ENCODE results near the gene MPG. TPM values are rescaled to one million over a fixed set of nuclear protein-coding genes. Genes with fewer than 3 reads are reported as not detected.
A peak's percentile ranks its signal among the peaks of the same experiment; 100 is the strongest.

MPG gene
- polyA plus RNA-seq, 1 donor from 2014 or later, result 70.9 TPM

DNA sequence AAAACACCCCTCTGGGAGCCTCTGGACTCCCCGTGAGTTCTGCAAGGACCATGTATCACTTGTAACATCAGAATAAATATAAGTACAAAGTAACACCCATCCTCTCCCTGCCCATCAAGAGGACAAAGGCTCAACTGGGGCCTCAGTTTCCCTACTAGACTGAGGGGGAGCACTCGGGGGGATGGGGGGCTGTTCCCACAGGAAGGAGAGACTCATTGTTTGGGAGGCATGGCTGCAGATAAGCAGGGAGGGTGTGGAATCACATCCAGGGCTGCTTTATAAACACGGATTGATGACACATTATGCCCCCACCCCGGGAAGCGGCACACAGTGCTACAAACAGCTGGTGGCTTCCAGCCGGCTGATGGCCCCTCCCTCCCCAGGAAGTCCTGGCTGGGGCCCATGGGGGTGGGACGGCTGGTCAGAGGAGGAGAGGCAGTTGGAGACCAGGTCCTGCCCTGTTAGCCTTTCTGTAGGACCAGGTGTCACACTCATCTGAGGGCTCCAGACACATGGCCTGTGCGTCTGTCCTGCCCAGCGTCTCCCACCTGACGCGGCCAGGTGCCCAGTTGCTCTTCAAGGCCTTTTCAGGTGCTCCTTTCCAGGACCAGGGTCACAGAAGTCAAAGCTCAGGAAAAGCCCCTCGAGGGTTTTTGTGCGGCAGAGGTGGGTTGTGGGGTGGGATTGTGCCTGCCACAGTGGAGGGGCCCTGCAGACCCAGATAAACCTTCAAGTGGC, 1.3 kb upstream of the MPG start:
- Histone ChIP-seq H3K36me3 (ENCODE audit: insufficient read depth, low read length) (no peaks in the 10 kb centered on the region), H3K9me3 (ENCODE audit: low read length) (no peaks in the 10 kb centered on the region), H3F3A (ENCODE audit: insufficient read depth, low read length, poor library complexity, severe bottlenecking) (no peaks in the 10 kb centered on the region), H3K79me2 (replicated peaks; ENCODE audit: insufficient read depth, low read length) (no peaks in the 10 kb centered on the region), H3K9ac (ENCODE audit: low read length) (peak overlapping the region; percentile 75), H2AFZ (ENCODE audit: low read depth, low read length) (no peak overlapping the region), H3K4me2 (ENCODE audit: low read length) (no peak overlapping the region), H3K9me2 (ENCODE audit: insufficient read depth, low read length) (no peaks in the 10 kb centered on the region), H3K27me3 (ENCODE audit: insufficient read depth, low read depth, low read length) (peaks cover 12% of the 10 kb centered on the region), H3K4me3 (ENCODE audit: low read length) (peak overlapping the region; percentile 89), H3K27ac (ENCODE audit: low read length) (no peak overlapping the region), H4K20me1 (ENCODE audit: insufficient read depth) (no peaks in the 10 kb centered on the region)
- TF ChIP-seq EP300 (conservative IDR thresholded peaks at IDR 0.05; ENCODE audit: poor library complexity, severe bottlenecking), result no peak
- no peak for TF ChIP-seq RAD21 (conservative IDR thresholded peaks at IDR 0.05)
- no peak for TF ChIP-seq MXI1 (conservative IDR thresholded peaks at IDR 0.05; ENCODE audit: poor library complexity, severe bottlenecking)
- no peak for TF ChIP-seq EZH2 (IDR thresholded peaks at IDR 0.05; ENCODE audit: borderline replicate concordance, insufficient read depth, low read length, poor library complexity, severe bottlenecking)
- TF ChIP-seq TAF1 (IDR thresholded peaks at IDR 0.05; ENCODE audit: low read depth), result no peak
- no peak for TF ChIP-seq POLR2AphosphoS5 (IDR thresholded peaks at IDR 0.05)

DNA sequence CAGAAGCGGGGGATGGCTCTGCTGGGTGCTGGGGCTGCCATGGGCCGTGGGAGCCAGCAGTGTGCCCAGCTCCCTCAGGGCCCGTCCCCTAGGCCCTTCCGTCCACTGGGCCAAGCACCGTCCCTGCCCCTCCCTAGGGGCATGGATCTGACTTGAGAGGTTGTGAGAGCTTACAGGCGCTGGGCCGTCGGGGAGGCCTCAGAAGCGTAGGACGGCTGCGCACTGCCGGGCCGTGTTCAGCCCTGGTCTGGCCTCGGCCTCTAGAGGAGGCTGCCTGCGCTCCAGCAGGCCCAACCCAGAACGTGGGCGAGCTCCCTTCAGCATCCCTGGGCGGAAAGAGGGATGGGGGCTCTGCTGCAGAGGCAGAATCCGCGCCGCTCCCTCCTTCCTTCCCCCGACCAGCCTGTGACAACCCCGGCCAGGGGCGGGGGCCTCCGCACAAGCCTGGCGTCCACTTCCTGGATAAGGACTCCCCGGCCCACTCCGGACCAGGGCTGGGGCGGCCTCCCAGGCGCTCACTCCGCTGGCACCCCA, 685 bp upstream of the MPG start:
- H3K9me2 ChIP-seq (ENCODE audit: insufficient read depth, low read length), result no peaks in the 10 kb centered on the region
- H2AFZ ChIP-seq (ENCODE audit: low read depth, low read length), result peak overlapping the region; percentile 76
- no peaks in the 10 kb centered on the region for H3K79me2 ChIP-seq (replicated peaks; ENCODE audit: insufficient read depth, low read length)
- H3F3A ChIP-seq (ENCODE audit: insufficient read depth, low read length, poor library complexity, severe bottlenecking), result no peaks in the 10 kb centered on the region
- peak overlapping the region; percentile 89 for H3K4me3 ChIP-seq (ENCODE audit: low read length)
- no peaks in the 10 kb centered on the region for H3K9me3 ChIP-seq (ENCODE audit: low read length)
- no peak overlapping the region for H3K27ac ChIP-seq (ENCODE audit: low read length)
- peaks cover 8% of the 10 kb centered on the region for H3K27me3 ChIP-seq (ENCODE audit: insufficient read depth, low read depth, low read length)
- peak overlapping the region; percentile 30 for H3K4me2 ChIP-seq (ENCODE audit: low read length)
- H4K20me1 ChIP-seq (ENCODE audit: insufficient read depth), result no peaks in the 10 kb centered on the region
- TF ChIP-seq EZH2 (IDR thresholded peaks at IDR 0.05; ENCODE audit: borderline replicate concordance, insufficient read depth, low read length, poor library complexity, severe bottlenecking) (no peak), EP300 (conservative IDR thresholded peaks at IDR 0.05; ENCODE audit: poor library complexity, severe bottlenecking) (no peak)
- no peaks in the 10 kb centered on the region for H3K36me3 ChIP-seq (ENCODE audit: insufficient read depth, low read length)
- H3K9ac ChIP-seq (ENCODE audit: low read length), result peak overlapping the region; percentile 75

DNA sequence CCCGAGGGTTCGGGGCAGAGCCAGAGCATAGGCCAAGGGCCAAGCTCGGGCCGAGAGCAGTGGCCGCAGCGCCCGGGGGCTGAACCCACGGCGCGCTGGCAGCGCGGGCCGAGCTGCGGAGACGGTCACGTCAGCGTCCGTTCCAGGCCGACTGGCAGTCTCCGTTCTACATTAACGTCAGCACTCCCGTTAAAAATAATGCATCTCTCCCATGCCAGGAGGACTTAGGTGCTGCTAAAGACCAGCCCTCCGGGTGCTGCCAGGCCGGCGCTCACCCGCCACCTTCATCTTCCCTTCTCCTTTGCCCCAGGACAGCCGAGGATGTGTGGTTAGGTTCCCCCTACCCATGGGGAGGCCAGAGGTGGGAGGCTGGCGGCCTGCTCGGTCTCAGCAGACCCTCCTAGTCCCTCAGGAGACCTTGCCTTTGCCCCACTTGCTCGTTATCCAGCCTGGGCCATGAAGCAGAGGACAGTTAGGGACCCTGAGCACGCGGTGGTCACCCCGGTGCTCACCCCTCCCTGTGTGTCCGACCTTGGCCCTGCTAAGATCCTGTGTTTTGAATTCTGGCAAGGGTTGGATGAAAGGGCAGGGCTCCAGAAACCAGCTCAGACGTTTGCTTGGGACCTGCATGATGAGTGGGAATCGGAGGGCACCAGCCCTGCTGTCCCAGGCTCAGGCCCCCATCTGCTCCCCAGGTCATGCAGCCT, 572 bp downstream of the MPG start:
- H2AFZ ChIP-seq (ENCODE audit: low read depth, low read length), result no peak overlapping the region
- peak overlapping the region; percentile 89 for H3K4me3 ChIP-seq (ENCODE audit: low read length)
- no peaks in the 10 kb centered on the region for H4K20me1 ChIP-seq (ENCODE audit: insufficient read depth)
- H3K27me3 ChIP-seq (ENCODE audit: insufficient read depth, low read depth, low read length), result no peaks in the 10 kb centered on the region
- peak overlapping the region; percentile 80 for H3K4me2 ChIP-seq (ENCODE audit: low read length)
- H3K27ac ChIP-seq (ENCODE audit: low read length), result no peak overlapping the region
- peak overlapping the region; percentile 75 for H3K9ac ChIP-seq (ENCODE audit: low read length)
- H3K79me2 ChIP-seq (replicated peaks; ENCODE audit: insufficient read depth, low read length), result no peaks in the 10 kb centered on the region
- TF ChIP-seq MXI1 (conservative IDR thresholded peaks at IDR 0.05; ENCODE audit: poor library complexity, severe bottlenecking) (no peak), EZH2 (IDR thresholded peaks at IDR 0.05; ENCODE audit: borderline replicate concordance, insufficient read depth, low read length, poor library complexity, severe bottlenecking) (no peak), POLR2AphosphoS5 (IDR thresholded peaks at IDR 0.05) (no peak), CTCF (IDR thresholded peaks at IDR 0.05; ENCODE audit: poor library complexity, severe bottlenecking) (no peak), RAD21 (conservative IDR thresholded peaks at IDR 0.05) (no peak), SMC3 (conservative IDR thresholded peaks at IDR 0.05; ENCODE audit: poor library complexity) (no peak), TAF1 (IDR thresholded peaks at IDR 0.05; ENCODE audit: low read depth) (no peak), EP300 (conservative IDR thresholded peaks at IDR 0.05; ENCODE audit: poor library complexity, severe bottlenecking) (no peak)
- TF ChIP-seq, protein P1, sequence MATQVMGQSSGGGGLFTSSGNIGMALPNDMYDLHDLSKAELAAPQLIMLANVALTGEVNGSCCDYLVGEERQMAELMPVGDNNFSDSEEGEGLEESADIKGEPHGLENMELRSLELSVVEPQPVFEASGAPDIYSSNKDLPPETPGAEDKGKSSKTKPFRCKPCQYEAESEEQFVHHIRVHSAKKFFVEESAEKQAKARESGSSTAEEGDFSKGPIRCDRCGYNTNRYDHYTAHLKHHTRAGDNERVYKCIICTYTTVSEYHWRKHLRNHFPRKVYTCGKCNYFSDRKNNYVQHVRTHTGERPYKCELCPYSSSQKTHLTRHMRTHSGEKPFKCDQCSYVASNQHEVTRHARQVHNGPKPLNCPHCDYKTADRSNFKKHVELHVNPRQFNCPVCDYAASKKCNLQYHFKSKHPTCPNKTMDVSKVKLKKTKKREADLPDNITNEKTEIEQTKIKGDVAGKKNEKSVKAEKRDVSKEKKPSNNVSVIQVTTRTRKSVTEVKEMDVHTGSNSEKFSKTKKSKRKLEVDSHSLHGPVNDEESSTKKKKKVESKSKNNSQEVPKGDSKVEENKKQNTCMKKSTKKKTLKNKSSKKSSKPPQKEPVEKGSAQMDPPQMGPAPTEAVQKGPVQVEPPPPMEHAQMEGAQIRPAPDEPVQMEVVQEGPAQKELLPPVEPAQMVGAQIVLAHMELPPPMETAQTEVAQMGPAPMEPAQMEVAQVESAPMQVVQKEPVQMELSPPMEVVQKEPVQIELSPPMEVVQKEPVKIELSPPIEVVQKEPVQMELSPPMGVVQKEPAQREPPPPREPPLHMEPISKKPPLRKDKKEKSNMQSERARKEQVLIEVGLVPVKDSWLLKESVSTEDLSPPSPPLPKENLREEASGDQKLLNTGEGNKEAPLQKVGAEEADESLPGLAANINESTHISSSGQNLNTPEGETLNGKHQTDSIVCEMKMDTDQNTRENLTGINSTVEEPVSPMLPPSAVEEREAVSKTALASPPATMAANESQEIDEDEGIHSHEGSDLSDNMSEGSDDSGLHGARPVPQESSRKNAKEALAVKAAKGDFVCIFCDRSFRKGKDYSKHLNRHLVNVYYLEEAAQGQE (IDR thresholded peaks at IDR 0.05; ENCODE audit: borderline replicate concordance), result no peak
- H3K9me3 ChIP-seq (ENCODE audit: low read length), result no peaks in the 10 kb centered on the region
- H3F3A ChIP-seq (ENCODE audit: insufficient read depth, low read length, poor library complexity, severe bottlenecking), result no peaks in the 10 kb centered on the region
- no peaks in the 10 kb centered on the region for H3K36me3 ChIP-seq (ENCODE audit: insufficient read depth, low read length)
- H3K9me2 ChIP-seq (ENCODE audit: insufficient read depth, low read length), result no peaks in the 10 kb centered on the region

Data from neural cell (in vitro differentiated cells).